Posterior vena cava (tissue), 2 donors: Measurements from ENCODE around the gene ATG16L2. TPM values are rescaled to one million over a fixed set of nuclear protein-coding genes. Genes with fewer than 3 reads are reported as not detected.

Experiments used
- DNase-seq: peaks from one replicate; pipeline ENCODE4 v3.0.0-alpha.2; 2020; ENCODE audit warnings: low spot score
- intact Hi-C, 2 donors: fragments of 100-400 bp; cut with DNase I; formaldehyde crosslinking; loops; one replicate each; pipeline versions ENCODE4 v1.14.1 to v1.14.2; 2022 to 2023
- long read RNA-seq, 2 donors: library from polyadenylated mRNA; unstranded; transcript quantifications; one replicate each; pipeline ENCODE4 v2.0.0, GENCODE V29; 2020 to 2021
- total RNA-seq, 2 donors: library from RNA; stranded (reverse); fragmentation: NEBNext Ultra II Directional; extraction: Animal tissue kit (Norgen Biotek cat#: 25700); gene quantifications; one replicate each; pipeline ENCODE4 v1.2.1, GENCODE V29; 2021
- donor health status: DM: yes; HTN: yes; CAD: no.
- donor health status: DM: yes; HTN: yes; CAD: no.

ATG16L2 gene, protein sequence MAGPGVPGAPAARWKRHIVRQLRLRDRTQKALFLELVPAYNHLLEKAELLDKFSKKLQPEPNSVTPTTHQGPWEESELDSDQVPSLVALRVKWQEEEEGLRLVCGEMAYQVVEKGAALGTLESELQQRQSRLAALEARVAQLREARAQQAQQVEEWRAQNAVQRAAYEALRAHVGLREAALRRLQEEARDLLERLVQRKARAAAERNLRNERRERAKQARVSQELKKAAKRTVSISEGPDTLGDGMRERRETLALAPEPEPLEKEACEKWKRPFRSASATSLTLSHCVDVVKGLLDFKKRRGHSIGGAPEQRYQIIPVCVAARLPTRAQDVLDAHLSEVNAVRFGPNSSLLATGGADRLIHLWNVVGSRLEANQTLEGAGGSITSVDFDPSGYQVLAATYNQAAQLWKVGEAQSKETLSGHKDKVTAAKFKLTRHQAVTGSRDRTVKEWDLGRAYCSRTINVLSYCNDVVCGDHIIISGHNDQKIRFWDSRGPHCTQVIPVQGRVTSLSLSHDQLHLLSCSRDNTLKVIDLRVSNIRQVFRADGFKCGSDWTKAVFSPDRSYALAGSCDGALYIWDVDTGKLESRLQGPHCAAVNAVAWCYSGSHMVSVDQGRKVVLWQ
- total RNA-seq: 10 to 100 TPM; 13.5 to 17.6 TPM
- long read RNA-seq, donor 1, partial matches to known transcripts: 4 of 15 reads
- long read RNA-seq, donor 1, other reads (novel, unspliced or antisense): 6 of 15 reads
- long read RNA-seq, donor 2, transcript ATG16L2-202 (18 exons, 2,254 nt): minor isoform, 5 of 34 reads
- long read RNA-seq, donor 2, transcript ATG16L2-201 (18 exons, 2,243 nt): major isoform, 20 of 34 reads
- long read RNA-seq, donor 2, partial matches to known transcripts: 1 of 34 reads
- long read RNA-seq, donor 2, other reads (novel, unspliced or antisense): 7 of 34 reads

DNA sequence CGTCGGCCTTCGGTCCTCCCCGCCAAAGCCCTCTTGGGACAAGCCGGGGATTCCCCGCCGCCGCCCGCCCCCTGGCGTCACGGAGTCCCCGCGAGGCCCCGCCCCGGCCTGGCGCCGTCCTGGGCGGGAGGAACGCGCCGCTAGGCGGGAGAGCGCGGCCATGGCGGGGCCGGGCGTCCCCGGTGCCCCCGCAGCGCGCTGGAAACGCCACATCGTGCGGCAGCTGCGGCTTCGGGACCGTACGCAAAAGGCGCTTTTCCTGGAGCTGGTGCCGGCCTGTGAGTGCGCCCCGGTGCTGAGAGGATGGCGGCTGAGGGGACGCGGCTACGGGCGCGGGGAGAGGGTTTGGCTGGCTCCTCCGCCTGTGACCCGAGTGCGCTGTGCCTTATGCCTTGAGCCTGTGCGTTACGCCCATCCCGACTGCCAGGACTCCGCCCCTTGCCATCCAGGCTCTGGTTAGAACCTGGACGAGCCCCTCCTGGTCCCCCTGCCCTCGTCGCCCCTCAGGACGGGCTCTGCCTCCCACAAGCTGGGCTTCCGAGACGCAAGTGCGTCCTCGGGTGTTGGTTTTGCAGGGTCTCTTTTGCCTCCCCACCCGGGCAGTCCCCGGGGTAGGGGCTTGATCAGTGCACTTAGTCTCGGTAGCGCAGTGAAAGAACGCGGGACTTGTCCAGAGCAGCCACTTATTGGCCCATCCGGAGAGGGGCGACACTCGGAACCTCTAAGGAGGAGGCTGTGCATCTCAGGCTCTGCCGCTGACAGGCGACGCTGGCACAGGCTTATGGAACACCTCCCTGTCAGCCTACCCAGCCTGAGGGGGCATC is at the start of gene ATG16L2:
Gene ATG16L2 (plus strand): TSS at position 126 of the 824 bp plus-strand sequence. CDS start 35 bp downstream, at position 161.
- peak; percentile 96 for DNase-seq
- intact Hi-C loops: loop anchor here in 1 of 2 donors (5.0 kb wide), 1 partner anchor 1348 kb away; no protein-coding TSS in a partner anchor

DNA sequence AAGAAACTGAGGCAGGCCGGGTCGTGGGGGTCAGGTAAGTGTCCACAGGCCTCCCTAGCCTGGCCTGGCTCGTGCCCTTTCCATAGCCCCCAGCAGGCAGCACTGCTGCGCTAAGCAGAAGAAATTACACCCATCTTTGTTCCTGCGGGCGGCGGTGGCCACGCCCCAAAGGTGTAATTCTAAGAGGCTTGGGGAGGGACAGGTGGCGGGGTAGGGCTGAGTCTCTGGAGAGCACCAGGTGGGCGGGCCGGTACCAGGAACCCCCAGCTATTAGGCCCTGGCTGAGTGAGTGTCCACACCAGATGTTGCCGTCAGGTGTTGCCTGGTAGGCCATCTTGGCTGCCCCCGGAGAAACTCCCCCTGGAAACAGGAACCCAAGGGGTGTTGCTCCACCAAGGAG is 49.7 kb upstream of the ATG16L2 start:
- DNase-seq: no peak
- intact Hi-C loops: no loop called here

DNA sequence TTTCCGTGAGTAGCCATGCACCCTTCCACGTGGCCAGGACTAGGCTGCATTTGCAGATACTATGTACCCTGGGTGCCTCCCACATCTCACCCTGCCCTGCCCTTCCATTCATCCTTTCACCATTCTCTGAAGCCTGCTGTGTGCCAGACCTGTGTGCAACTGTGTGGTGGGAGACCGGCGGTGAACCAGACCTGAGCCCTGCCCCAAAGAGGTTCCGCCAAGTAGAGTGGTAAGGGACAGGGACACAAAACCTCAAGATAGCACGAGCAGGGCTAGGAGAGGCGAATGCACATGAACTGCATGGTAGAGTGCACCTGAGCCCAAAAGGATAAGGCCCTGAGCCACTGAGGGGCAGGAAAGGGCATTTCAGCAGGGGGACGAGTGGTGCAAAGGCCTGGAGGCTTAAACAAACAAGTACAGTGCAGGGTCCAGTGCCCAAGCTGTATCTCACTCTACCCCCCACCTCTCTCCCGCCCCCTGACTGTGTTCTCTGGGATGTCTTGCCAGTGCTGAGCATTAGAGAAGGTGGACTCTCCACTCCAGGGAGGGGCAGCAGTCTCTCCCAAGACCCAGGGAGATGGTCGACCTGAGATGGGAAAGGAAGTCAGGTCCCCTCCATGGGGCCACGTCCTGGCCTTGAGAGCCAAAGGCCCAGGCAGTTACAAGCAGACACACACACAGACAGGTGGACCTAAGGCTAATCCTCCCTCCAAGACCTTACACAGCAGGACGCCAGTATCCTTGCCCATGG is 47.9 kb upstream of the ATG16L2 start:
- no peak for DNase-seq
- intact Hi-C loops: no loop called here

DNA sequence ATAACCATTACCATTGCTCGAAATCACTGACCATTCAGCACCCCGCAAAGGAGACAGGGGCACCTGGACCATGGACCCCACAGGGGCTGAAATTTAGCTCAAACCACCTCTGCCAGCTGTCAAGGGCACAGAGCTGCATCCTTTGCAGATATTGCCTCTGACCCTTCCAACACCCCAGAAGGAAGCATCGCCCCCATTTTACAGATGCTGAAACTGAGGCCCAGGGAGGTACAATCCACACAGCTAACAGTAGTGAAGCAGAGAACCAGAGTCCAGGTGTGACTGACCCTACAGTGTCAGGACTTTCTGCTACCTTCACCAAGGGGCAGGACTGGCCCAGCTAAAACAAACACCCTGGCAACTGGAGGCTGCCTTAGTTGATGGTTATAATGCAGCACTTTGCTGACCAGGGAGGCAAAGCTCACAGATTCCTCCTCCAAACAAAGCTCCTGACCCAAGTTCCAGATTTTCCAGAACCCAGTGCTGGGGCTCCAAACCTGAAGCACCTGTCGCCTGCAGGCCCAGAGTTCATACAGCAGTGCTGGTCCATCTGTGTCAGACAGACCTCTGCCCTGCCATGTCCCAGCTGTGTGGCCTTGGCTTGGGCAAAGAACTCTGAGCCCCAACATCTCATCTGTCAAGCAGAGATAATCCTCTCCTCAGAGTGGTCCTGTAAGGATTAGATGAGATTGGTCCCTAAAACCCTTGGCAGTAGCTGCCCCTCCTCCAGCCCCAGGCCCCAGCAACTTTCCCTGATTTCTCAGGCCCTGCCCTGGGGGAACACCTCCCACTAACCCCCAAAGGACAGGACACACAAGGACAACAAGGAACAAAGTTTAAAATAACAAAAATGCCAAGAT is 46.8 kb upstream of the ATG16L2 start:
- intact Hi-C loops: no loop called here
- DNase-seq: no peak

DNA sequence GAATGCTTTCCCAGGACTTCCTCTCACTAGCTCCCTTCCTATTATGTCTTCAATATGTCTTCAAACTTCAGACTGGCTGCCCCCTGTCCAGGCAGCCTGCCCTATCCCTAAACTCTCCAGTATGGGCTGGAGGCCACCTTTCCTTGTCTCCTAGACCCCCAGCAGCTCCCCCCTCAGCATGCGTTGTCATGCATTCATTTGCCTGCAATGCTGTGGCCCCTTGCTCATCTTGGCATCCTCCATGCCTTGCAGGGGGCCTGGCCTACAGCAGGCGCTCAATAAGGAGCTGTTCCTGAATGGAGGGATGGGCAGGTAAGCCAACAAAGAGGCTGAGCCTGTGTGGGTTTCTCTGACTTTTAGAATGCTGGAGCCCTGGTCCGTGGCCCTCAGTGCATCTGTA is 45.6 kb upstream of the ATG16L2 start:
- intact Hi-C loops: no loop called here
- DNase-seq: no peak

DNA sequence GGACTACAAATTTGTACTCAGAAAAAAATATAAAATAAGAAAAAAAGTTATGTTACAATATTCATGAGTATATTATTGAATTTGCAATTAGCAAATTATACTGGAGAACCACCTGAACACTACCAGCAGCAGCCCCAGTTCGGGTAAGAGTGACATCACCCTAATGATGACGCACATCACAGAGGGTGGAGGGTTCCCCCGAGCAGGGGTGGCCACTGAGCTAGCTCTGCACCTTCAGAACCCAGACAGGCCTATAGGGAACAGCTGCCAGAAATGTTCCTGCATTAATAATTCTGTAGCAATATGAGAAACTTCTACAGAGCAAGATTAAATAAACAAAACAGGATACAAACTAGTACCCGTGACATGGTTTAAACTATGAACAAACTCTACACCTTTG is 44.5 kb upstream of the ATG16L2 start:
- intact Hi-C loops: no loop called here
- no peak for DNase-seq

DNA sequence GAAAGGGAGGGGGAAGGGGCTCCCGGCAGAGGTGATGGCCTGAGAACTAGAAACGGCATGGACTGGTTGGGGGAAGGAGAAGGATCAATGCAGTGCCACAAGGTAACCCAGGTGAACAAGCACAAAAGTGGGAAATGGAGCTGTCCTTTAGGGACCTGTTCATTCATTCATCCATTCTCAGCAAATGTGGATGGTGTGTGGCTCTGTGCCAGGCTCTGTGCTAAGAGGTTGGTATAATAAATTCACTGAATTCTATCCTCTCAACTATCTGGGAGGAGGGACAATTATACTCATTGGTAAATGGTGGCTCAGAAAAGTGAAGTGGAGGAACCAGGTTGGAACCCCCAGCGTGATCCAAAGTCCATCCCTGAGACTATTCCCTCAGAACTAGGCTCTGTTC is 43.4 kb upstream of the ATG16L2 start:
- DNase-seq: no peak
- intact Hi-C loops: no loop called here

DNA sequence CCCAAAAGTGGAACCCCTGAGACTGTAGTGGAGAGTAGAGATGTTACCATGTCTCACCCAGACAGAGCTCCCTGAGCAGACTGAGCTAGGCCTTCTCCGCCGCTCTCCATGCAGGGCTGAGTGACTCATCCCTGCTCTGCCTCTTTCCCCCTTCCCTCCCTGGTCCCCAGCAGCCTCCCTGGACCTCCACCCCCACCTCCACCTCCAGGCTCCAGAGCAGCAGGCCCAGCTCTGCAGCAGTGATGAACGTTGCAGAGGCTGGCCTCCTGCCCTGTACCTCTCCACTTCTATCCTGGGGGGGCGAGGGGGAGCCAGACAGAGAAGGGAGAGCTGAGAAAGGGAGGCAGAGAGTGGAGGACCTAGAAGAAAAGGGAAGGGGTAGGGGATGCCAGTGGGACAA is 42.7 kb upstream of the ATG16L2 start:
- DNase-seq: no peak
- intact Hi-C loops: no loop called here

DNA sequence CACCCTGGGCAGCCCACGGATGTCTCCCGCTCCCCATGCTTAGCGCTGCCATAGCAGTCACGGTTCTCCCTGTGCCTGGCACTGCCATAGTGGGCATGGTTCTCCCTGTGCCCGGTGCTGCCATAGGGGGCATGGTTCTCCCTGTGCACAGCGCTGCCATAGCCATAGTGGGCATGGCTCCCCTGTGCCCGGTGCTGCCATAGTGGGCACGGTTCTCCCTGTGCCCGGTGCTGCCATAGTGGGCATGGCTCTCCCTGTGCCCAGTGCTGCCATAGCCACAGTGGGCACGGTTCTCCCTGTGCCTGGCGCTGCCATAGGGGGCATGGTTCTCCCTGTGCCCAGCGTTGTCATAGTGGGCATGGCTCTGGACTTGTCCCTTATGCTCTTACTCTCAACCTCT is 42.2 kb upstream of the ATG16L2 start:
- intact Hi-C loops: no loop called here
- DNase-seq: no peak

DNA sequence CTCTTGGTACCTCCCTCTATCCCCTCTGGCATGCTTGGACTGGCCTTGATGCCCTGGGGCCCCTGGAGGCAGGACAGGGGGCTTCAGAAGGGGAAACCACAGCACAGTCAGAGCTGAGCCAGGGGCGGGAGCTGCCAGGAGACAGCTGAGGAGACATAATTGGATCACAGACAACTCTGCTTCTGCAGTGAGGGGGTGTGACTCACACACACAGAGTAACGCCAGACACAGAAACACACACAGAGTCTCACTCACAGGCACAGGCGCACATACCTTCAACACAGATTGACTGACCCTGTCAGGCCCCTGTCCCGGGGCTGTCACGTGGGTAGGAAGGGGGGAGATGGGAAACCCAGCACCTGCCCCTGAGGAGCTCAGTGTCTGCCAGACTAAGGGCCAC is 40.9 kb upstream of the ATG16L2 start:
- intact Hi-C loops: no loop called here
- no peak for DNase-seq

DNA sequence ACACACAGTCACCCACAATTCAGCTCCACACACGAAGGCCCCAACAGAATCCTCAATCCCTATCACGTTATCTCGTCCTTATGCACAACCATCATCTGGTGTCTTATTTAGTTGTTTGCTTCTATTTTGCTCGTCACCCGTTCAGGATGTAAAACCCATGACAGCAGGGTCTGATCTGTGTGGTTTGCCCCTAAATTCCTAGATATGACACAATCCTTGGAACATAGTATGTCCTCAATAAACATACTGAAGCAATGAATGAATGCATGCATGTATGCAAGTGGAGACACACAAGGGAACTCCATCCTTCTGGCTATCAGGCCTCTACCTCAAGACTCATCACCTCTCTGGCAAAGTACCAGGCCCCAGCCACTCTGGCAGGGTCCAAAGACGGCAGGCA is 40.5 kb upstream of the ATG16L2 start:
- intact Hi-C loops: no loop called here
- no peak for DNase-seq

DNA sequence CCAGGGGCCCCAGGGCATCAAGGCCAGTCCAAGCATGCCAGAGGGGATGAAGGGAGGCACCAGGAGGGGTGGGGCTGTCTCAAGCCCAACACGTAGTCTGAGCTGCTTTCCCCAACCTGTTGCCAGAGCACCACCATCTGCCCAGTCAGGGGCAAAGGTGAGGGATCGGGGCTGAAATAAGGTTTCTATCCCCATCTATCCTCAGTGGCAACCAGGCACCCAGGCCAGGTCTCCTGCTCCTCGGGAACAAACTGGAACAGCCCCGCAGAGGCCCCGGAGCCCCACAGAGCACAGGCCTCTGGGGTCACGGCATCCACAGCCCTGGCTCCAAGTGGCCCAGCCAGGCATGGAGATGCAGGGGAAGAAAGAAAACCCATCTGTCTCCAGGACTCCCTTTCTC is 39.7 kb upstream of the ATG16L2 start:
- intact Hi-C loops: no loop called here
- no peak for DNase-seq

DNA sequence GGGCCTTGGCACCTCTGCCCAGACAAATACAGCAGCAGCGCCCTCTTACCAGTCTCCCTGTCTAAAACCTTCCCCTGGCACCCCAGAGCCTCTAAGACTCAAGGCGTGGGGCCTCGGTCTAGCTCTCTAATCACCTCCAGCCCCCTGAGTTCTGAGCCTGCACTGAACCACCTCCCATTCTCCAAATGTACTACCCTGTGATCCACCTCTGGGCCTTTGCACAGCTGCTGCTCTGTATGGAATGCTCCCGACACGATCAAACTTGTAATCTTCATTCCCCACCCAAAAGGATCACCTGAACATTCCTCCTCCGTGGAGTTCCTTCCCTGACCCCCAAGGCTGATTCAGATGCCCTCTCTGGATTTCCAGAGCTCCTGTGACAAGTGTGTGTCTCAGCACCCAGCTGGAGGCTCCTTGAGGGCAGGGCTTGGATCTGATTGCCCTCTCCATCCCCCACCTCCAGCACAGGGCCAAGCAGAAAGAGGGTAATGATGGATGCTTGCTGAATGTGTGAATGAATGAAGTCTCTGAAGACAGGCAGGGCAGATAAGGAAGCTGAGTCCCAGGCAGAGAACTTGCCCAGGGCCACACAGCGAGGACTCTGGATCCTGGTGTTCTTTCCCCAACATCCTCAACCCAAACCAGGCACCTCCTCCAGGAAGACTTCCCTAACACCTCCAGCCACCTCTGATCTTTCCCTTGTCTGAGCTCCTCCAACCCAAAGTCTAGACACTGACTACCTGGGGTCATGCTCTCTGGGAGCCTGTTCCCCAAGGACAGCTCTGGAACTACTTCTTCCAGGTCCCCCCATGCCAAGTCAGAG is 38.7 kb upstream of the ATG16L2 start:
- intact Hi-C loops: no loop called here
- DNase-seq: no peak

DNA sequence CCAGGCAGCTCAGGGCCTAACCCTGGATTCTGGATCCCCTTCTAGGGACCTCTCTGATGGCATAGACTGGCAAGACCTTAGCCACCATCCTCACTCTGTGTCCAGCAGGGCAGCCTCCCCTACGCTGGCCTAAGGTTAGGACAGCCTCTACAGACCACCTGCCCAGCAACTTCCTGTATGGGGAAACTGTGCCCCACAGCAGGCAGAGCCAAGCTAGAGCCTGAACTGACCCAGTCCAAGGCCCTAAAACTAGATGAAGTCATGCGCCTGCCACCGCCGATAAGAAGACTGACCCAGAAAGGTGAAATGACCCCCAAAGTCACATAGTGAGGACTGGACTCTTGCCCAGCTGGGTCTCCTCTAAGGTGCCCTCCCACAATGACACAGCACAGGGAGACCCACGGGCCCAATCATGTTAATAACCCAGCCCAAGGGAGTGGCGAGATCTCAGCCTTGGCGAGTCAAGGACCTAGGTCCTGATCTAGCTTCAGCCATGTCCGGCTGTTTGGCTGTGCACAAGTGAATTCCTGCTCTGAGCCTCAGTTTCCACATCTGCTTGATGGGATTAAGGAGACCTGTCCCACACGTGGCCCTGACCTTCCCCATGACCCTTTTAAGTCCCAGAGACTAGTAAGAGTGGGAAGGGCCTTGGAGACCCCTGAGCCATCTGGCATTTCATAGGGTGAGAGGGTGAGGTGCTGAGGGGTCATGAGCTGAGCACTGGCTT is 37.9 kb upstream of the ATG16L2 start:
- intact Hi-C loops: no loop called here
- no peak for DNase-seq

DNA sequence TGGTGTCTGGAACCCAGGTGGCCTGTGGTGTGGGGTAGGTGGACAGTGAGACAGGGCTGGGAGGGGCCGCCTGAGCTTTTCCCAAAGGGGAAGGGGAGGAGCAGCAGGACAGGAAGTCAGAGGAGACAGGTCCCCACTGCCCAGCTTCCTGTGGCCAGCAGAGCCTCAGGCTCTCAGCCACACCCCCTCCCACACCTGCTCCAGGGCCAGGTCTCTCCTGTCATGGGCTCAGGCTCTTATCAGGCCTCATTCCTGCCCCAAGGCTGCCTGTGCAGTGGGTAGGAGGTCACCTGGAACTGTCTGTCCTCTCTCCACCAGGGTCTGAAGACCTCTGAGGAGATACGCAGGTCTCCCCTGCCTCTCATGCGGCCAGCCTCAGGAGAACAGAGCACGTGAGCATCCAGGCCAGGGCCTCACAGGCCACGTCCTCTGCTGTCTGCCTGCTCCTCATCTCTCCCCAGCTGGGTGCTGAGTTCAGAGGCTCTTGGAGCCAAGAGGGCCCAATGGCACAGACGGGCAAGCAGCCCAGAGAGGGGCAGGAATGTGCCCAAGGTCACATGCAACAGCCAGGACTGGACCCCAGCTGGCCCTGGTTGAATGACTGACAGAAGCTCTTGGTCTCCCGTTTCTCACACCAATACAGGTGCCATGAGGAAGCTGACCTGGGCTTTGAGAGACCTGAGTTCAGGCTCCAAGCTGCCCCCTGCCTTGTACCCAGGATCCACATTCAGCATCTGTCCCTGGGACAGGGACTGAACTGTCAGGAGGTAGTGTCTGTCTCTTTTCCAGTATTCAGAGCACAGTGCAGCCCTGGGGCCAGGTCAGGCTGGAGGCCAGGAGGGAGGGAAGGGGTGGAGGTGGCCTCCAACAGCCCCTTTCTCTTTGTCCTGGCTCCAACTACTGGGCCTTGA is 37.1 kb upstream of the ATG16L2 start:
- intact Hi-C loops: no loop called here
- no peak for DNase-seq
